ENCODE measurements around the gene OGFOD3. TPM values are rescaled to one million over a fixed set of nuclear protein-coding genes. Genes with fewer than 3 reads are reported as not detected.

Gene OGFOD3
- total RNA-seq, 1 donor from 2014 or later, result 63.9 TPM

DNA sequence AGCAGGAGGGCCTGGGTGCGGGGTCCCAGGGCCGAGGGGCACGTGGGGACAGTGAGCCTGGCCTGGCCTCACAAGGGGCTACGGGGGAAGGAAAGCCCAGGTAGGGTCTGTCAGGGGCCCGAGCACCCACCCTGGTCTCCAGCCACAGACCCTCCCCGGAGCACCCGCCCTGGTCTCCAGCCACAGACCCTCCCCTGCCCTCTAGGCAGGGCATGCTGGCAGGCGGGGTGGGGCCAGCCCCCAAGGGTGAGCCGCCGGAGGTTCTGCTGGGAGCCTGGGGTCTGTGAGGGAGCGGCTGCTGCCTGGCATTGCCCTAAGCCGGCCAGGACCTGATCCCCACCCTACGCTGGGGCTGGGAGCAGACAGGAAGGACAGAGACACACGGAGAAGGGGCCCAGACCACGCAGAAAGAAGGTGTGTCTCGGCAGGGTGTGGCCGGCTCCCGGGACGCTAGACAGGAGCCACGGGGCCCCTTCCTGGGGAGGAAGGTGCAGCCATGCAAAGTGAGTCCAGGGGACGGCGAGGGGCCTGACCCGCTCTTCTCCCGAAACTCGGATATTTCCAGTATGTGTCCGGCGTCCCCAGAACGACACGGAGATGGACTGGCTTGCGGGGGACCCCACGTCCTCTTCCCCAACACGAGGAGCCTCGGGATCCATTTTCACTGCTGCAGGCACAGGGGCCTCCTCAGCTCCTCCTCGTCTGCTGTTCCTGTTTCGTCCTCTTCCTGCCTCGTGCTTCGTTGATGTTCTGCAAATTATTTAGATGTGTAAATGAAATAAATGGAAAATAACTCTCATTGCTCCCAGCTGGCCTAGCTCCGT lies 31.3 kb downstream of the OGFOD3 start:
- TF ChIP-seq, protein P1, sequence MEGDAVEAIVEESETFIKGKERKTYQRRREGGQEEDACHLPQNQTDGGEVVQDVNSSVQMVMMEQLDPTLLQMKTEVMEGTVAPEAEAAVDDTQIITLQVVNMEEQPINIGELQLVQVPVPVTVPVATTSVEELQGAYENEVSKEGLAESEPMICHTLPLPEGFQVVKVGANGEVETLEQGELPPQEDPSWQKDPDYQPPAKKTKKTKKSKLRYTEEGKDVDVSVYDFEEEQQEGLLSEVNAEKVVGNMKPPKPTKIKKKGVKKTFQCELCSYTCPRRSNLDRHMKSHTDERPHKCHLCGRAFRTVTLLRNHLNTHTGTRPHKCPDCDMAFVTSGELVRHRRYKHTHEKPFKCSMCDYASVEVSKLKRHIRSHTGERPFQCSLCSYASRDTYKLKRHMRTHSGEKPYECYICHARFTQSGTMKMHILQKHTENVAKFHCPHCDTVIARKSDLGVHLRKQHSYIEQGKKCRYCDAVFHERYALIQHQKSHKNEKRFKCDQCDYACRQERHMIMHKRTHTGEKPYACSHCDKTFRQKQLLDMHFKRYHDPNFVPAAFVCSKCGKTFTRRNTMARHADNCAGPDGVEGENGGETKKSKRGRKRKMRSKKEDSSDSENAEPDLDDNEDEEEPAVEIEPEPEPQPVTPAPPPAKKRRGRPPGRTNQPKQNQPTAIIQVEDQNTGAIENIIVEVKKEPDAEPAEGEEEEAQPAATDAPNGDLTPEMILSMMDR (conservative IDR thresholded peaks at IDR 0.05; ENCODE audit: low read depth, low read length), result no peak
- DNase-seq (ENCODE audit: low read depth), result no peak
- H3K4me3 ChIP-seq (ENCODE audit: low read depth, low read length), result no peak overlapping the region

DNA sequence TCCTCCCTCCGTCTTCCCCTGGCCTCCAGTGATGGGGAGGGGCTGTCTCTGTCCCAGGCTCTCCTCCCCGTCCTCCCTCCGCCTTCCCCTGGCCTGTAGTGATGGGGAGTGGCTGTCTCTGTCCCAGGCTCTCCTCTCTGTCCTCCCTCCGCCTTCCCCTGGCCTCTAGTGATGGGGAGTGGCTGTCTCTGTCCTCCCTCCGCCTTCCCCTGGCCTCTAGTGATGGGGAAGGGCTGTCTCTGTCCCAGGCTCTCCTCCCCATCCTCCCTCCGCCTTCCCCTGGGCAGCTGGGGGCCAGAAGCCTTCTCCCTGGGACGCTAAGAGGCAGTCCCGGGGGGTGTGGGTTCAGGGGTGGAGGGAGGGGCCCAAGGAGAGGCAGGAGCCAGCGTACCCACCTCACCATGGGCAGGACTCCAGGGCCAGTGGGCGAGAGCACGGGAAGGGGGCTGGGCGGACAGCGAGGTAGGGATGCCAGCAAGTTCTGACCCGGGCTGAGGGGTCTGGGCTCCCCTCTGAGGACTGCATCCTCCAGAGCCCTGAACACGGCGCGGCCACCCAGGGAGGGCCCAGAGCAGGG lies 32.0 kb downstream of the OGFOD3 start:
- H3K4me3 ChIP-seq (ENCODE audit: low read depth, low read length), result no peak overlapping the region
- DNase-seq (ENCODE audit: low read depth), result no peak
- TF ChIP-seq, protein P1 (conservative IDR thresholded peaks at IDR 0.05; ENCODE audit: low read depth, low read length), result no peak

DNA sequence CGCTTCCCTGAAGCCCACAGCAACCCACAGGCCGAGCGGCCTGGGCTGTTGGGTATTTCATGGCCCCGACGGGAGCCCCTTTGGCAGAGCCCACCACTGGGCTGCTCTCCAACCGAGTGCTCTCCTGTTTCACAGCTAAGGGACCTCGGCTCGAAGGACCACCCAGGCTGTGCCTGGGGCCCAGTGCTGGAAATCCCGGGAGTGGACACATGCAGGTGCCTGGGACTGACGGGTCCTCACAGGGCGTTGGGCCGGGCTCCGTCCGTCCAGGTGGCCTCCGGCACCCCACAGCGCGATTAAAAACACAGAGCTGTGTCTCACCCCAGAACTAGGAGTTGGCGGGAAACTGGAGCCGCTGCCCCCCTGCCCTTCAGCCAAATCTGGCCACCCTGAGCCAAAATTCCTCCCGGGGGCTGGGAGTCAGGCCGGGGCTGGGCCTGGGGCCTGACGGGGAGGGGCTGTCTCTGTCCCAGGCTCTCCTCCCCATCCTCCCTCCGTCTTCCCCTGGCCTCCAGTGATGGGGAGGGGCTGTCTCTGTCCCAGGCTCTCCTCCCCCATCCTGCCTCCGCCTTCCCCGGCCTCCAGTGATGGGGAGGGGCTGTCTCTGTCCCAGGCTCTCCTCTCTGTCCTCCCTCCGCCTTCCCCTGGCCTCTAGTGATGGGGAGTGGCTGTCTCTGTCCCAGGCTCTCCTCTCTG lies 32.7 kb downstream of the OGFOD3 start:
- DNase-seq (ENCODE audit: low read depth), result no peak
- no peak overlapping the region for H3K4me3 ChIP-seq (ENCODE audit: low read depth, low read length)
- TF ChIP-seq, protein P1 (conservative IDR thresholded peaks at IDR 0.05; ENCODE audit: low read depth, low read length), result no peak

GRCh38 chr17:82384730-82385481 lies 33.5 kb downstream of the OGFOD3 start:
- TF ChIP-seq, protein P1 (conservative IDR thresholded peaks at IDR 0.05; ENCODE audit: low read depth, low read length), result peak; percentile 61
- no peak overlapping the region for H3K4me3 ChIP-seq (ENCODE audit: low read depth, low read length)

DNA sequence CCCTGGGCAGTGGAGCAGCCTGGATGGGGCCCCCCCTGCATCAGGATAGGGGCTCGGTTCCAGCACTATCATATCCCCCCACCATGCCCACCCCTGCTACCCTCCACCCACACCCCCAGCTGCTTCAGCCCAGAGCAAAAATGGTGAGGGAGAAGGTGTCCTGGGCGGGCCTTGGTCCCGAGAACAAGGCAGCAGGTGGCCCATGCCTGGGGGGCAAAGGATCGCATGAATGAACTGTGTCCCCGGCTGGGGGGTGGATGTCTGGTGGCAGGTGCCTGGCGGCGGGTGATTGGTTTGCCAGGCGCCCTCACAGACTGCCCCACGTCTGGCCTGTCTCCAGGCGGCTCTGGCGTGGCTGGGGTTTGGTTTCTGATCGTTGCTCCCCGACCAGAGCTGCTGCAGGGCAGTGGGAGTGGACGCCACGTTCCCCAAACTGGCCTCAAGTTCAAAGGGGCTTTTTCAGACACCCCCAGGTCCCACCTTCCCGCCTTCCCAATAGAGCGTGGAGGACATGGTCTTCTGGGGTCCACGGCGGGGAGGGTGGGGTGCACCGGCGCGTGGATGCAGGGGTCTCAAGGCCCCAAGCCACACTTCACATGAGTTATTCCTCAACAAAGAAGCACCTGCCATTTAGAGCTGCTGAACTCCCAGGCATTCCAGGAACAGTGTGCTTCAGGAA lies 34.2 kb downstream of the OGFOD3 start:
- no peak for DNase-seq (ENCODE audit: low read depth)
- no peak overlapping the region for H3K4me3 ChIP-seq (ENCODE audit: low read depth, low read length)

More at GRCh38 chr17:82384730-82385481, 33.5 kb downstream of the OGFOD3 start:
- DNase-seq (ENCODE audit: low read depth), result peak; percentile 59

More for the DNA sequence above, 34.2 kb downstream of the OGFOD3 start:
- TF ChIP-seq, protein P1 (conservative IDR thresholded peaks at IDR 0.05; ENCODE audit: low read depth, low read length), result no peak
